ENCODE measurements around the gene AK9. TPM values are rescaled to one million over a fixed set of nuclear protein-coding genes. Genes with fewer than 3 reads are reported as not detected.
"Not testable (repeated sequence)": the region's sequence is repeated elsewhere in the genome, so short reads cannot be mapped to it uniquely, and the experiment has no call there.

AK9 gene
- total RNA-seq, 1 experiment from 2014 or later, result 1.7 TPM

DNA sequence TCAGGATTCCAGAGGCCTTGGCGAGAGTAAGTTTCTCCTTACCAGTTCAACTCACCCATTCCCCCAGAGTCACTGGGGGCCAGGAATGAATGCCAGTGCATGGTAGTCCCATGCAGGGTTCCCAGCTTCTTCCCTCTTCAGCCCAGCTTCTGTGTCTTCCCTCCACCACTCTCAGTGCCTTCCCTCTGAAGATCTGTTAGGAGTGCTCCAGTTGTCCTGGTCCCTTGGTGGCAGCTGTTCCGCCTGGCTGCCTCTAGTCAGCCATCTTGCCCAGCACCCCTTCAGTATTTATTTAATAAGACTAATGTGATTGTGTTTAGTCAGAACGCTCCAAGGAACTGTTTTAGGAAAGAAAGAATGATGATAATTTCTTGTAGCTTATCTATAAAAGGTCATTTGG, 23.2 kb upstream of the AK9 start:
- intact Hi-C loops (cut with micrococcal nuclease), result no loop called here
- H3K9me2 ChIP-seq (replicated peaks; ENCODE audit: low read length), result no peaks in the 10 kb centered on the region
- H3K4me3 ChIP-seq (ENCODE audit: low read length), result no peak overlapping the region
- TF ChIP-seq EZH2phosphoT487 (IDR thresholded peaks at IDR 0.05; ENCODE audit: borderline replicate concordance, low read length) (no peak), EZH2 (IDR thresholded peaks at IDR 0.05; ENCODE audit: low read length, unreplicated experiment) (no peak)
- TF ChIP-seq, protein P1, sequence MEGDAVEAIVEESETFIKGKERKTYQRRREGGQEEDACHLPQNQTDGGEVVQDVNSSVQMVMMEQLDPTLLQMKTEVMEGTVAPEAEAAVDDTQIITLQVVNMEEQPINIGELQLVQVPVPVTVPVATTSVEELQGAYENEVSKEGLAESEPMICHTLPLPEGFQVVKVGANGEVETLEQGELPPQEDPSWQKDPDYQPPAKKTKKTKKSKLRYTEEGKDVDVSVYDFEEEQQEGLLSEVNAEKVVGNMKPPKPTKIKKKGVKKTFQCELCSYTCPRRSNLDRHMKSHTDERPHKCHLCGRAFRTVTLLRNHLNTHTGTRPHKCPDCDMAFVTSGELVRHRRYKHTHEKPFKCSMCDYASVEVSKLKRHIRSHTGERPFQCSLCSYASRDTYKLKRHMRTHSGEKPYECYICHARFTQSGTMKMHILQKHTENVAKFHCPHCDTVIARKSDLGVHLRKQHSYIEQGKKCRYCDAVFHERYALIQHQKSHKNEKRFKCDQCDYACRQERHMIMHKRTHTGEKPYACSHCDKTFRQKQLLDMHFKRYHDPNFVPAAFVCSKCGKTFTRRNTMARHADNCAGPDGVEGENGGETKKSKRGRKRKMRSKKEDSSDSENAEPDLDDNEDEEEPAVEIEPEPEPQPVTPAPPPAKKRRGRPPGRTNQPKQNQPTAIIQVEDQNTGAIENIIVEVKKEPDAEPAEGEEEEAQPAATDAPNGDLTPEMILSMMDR (conservative IDR thresholded peaks at IDR 0.05; ENCODE audit: low read depth, low read length), result no peak
- DNase-seq, result no peak
- no peak for ATAC-seq
- no TSS peak for BruUV-seq (replicated peaks)
- no peaks in the 10 kb centered on the region for H3K9me3 ChIP-seq (ENCODE audit: low read length)
- ChIA-PET POLR2A (ENCODE audit: unreplicated experiment) (no interaction called here), CTCF (no interaction called here)
- H2AFZ ChIP-seq (ENCODE audit: low read length), result no peak overlapping the region
- no peak overlapping the region for H3K27ac ChIP-seq (ENCODE audit: low read length)
- no peaks in the 10 kb centered on the region for H3K79me2 ChIP-seq (ENCODE audit: low read length)
- no peaks in the 10 kb centered on the region for H4K20me1 ChIP-seq (ENCODE audit: low read length)
- H3F3A ChIP-seq (ENCODE audit: low read length, unreplicated experiment), result no peaks in the 10 kb centered on the region
- H3K4me1 ChIP-seq (ENCODE audit: insufficient read depth, low read length), result peaks cover 12% of the 10 kb centered on the region; the same call in 1 of the 2 replicates
- H3K4me2 ChIP-seq (ENCODE audit: low read length), result no peak overlapping the region
- no peaks in the 10 kb centered on the region for H3K36me3 ChIP-seq (ENCODE audit: low read depth, low read length)
- H3K9ac ChIP-seq (ENCODE audit: low read length), result no peak overlapping the region
- no peaks in the 10 kb centered on the region for H3K27me3 ChIP-seq (ENCODE audit: low read length)

DNA sequence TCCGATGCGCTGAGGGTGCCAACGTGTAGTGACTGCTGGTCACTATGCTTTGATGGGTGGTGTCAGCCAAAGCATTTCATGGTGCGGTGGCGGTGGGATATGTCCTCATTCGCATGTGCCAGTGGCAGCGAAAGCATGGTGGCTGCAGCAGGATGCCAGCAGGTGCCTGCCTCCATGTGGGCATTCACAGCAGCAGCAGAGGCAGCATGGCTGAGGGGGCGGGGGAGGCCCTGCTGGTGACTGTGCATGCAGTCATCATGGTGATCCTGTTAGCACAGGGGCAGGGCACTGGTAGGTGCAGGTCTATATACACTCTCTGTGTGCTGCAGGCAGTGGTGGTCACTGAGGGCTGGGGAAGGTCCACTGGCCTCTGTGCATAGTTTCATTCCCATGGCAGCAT, 22.1 kb upstream of the AK9 start:
- ChIA-PET CTCF (no interaction called here), POLR2A (ENCODE audit: unreplicated experiment) (no interaction called here)
- Histone ChIP-seq H3K36me3 (ENCODE audit: low read depth, low read length) (no peaks in the 10 kb centered on the region), H3K27me3 (ENCODE audit: low read length) (no peaks in the 10 kb centered on the region), H3K9ac (ENCODE audit: low read length) (no peak overlapping the region), H3K79me2 (ENCODE audit: low read length) (no peaks in the 10 kb centered on the region), H3K4me3 (ENCODE audit: low read length) (no peak overlapping the region), H3K9me2 (replicated peaks; ENCODE audit: low read length) (no peaks in the 10 kb centered on the region), H3K27ac (ENCODE audit: low read length) (no peak overlapping the region), H3K4me2 (ENCODE audit: low read length) (no peak overlapping the region), H3F3A (ENCODE audit: low read length, unreplicated experiment) (no peaks in the 10 kb centered on the region), H4K20me1 (ENCODE audit: low read length) (no peaks in the 10 kb centered on the region), H2AFZ (ENCODE audit: low read length) (no peak overlapping the region), H3K4me1 (ENCODE audit: insufficient read depth, low read length) (peaks cover 12% of the 10 kb centered on the region; the same call in 1 of the 2 replicates), H3K9me3 (ENCODE audit: low read length) (no peaks in the 10 kb centered on the region)
- BruUV-seq (replicated peaks), result no TSS peak
- intact Hi-C loops (cut with micrococcal nuclease), result no loop called here
- ATAC-seq (peak; percentile 77), DNase-seq (peak; percentile 51)
- TF ChIP-seq EZH2 (IDR thresholded peaks at IDR 0.05; ENCODE audit: low read length, unreplicated experiment), result no peak
- TF ChIP-seq, protein P1 (conservative IDR thresholded peaks at IDR 0.05; ENCODE audit: low read depth, low read length), result no peak
- no peak for TF ChIP-seq EZH2phosphoT487 (IDR thresholded peaks at IDR 0.05; ENCODE audit: borderline replicate concordance, low read length)

DNA sequence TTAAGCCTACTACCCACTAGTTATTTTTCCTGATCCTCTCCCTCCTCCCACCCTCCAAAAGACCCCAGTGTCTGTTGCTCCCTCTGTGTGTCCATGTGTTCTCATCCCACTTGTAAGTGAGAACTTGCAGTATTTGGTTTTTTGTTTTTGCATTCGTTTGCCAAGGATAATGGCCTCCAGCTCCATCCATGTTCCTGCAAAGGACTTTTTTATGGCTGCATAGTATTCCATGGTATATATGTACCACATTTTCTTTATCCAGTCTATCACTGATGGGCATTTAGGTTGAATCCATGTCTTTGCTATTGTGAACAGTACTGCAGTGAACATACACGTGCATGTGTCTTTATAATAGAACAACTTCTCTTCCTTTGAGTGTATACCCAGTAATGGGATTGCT, 17.1 kb upstream of the AK9 start:
- H3K9ac ChIP-seq (ENCODE audit: low read length); POLR2A ChIA-PET (ENCODE audit: unreplicated experiment); H3K27me3 ChIP-seq (ENCODE audit: low read length); H3F3A ChIP-seq (ENCODE audit: low read length, unreplicated experiment); H4K20me1 ChIP-seq (ENCODE audit: low read length); H3K4me1 ChIP-seq (ENCODE audit: insufficient read depth, low read length); H3K4me3 ChIP-seq (ENCODE audit: low read length); H3K36me3 ChIP-seq (ENCODE audit: low read depth, low read length); BruUV-seq (replicated peaks); CTCF ChIA-PET; ATAC-seq; H3K9me2 ChIP-seq (replicated peaks; ENCODE audit: low read length); DNase-seq; intact Hi-C loops (cut with micrococcal nuclease); H3K9me3 ChIP-seq (ENCODE audit: low read length); H3K4me2 ChIP-seq (ENCODE audit: low read length); H3K27ac ChIP-seq (ENCODE audit: low read length); H3K79me2 ChIP-seq (ENCODE audit: low read length); H2AFZ ChIP-seq (ENCODE audit: low read length): not testable (repeated sequence)

Measured in PC-3 (cell line).